ENCODE data around the gene RPS19BP1.

GRCh38 chr22:39480557-39480956, 52.0 kb downstream of the RPS19BP1 start:
- TF ChIP-seq POLR2A (IDR thresholded peaks at IDR 0.05) = no peak
- no peak for TF ChIP-seq CTCF (IDR thresholded peaks at IDR 0.05)
